ENCODE data around the gene ZNF697.
A peak's percentile ranks its signal among the peaks of the same experiment; 100 is the strongest.
"Not testable (repeated sequence)": the region's sequence is repeated elsewhere in the genome, so short reads cannot be mapped to it uniquely, and the experiment has no call there.

The ZNF697 gene

DNA sequence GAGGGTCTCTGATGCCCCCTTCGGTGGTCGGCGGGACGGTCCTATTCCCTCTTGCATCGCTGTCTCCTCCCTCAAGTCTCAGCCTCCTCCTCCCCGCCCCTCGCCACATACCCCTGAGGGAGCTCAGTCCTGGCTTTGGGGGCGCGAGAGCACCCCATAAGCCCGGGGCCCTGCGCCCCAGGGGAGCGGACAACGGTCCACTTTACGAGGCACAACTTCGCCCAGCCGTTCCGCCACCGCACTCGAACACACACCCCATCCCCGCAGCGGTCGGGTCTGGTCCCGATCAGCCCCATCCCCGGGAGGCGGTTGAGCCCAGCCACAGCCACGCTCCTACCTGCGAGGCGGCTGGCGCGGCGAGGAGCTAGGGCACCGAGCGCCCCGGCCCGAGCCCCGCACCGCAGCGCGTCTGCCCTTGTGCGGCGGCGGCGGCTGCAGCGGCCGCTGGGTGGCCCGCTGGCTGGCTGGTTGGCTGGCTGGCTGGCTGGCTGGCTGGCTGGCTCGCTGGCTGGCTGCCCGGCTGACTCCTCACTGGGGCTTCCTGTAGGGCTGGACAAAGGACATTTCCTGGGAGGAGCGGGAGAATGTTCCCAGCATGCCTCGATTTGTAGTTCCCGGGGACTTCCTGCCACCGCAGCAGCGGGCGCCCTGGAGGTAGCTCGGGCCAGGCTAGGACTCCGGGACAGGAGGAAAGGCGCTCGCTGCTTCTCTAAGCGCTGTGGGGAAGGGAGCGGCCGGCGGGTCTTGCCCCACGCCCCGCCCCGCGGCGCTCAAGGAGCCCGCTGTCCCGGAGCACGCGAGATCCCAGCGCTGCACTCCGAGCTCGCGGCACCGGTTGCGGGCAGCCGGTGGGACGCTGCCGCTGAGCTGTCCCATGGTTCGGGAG, at the start of gene ZNF697:
TSS of gene ZNF697 (minus strand) at position 533 of the 886 bp plus-strand sequence. CDS start 22,166 bp downstream, outside the sequence.
- H3K27ac ChIP-seq, result peak within 1 kb of the TSS; percentile 67
- peak; percentile 72 for TF ChIP-seq CTCF (conservative IDR thresholded peaks at IDR 0.05)
- TF ChIP-seq ZFX (IDR thresholded peaks at IDR 0.05), result 0 out of 2 replicates have a peak, but pooled peaks have one; percentile 21

DNA sequence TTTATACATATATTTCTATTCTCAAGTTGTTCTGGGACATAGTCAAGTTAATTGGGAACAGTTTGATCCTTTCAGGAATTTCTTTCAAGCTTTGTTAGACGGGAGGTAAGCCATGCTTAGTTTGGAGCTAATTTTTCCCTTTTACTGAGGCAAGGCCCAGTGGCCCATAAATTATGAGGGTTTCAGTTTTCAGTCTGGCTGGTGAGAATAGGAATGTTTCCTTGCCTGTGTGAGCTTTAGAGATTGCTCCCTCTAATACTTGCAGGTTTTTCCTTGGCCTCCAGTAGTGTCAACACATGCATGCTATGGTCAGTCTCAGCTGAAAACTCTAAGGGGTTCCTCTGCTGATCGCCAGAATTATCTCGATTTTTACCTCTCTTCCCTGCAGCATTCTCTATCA, 49.5 kb upstream of the ZNF697 start:
- TF ChIP-seq ZFX (IDR thresholded peaks at IDR 0.05), result no peak
- TF ChIP-seq CTCF (conservative IDR thresholded peaks at IDR 0.05), result no peak
- no peak overlapping the region for H3K27ac ChIP-seq

DNA sequence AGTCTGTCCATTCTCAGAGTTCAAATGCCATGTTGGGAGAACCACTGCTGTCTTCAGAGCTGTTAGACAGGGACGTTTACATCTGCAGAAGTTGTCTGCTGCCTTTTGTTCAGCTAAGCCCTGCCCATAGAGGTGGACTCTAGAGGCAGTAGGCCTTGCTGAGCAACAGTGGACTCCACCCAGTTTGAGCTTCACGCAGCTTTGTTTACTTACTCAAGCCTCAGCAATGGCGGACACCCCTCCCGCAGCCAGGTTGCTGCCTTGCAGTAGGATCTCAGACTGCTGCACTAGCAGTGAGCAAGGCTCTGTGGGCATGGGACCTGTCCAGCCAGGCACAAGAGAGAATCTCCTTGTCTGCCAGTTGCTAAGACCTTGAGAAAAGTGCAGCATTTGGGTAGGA, 48.8 kb upstream of the ZNF697 start:
- H3K27ac ChIP-seq, result not testable (repeated sequence)

- TF ChIP-seq ZFX (IDR thresholded peaks at IDR 0.05), result no peak
- TF ChIP-seq CTCF (conservative IDR thresholded peaks at IDR 0.05), result no peak
Observed at GRCh38 chr1:119689511-119689910, 41.4 kb upstream of the ZNF697 start.

DNA sequence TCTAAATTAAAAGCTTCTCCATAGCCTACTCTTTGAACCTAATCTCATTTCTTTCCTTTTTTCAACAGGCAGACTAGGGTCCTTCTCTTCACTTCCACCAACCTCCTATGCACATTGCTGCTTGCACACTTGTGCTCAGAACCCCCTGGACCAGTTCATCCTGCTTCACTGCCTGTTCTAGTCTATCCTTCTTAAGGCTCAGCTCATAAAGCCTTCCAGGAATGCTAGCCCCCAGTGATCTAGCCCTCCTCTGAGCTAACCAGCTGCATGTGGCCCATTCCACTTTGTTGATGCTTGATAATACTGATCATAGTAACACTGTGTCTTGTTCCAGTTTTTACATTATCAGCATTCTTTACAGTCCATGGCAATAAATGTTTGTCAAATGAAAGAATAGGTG, 40.7 kb upstream of the ZNF697 start:
- H3K27ac ChIP-seq, result no peak overlapping the region
- TF ChIP-seq CTCF (conservative IDR thresholded peaks at IDR 0.05) (no peak), ZFX (IDR thresholded peaks at IDR 0.05) (no peak)

More at GRCh38 chr1:119689511-119689910, 41.4 kb upstream of the ZNF697 start:
- no peak overlapping the region for H3K27ac ChIP-seq

- TF ChIP-seq ZFX (IDR thresholded peaks at IDR 0.05) (no peak), CTCF (conservative IDR thresholded peaks at IDR 0.05) (no peak)
- H3K27ac ChIP-seq, result no peak overlapping the region
Observed at GRCh38 chr1:119687434-119688079, 39.5 kb upstream of the ZNF697 start.

- TF ChIP-seq CTCF (conservative IDR thresholded peaks at IDR 0.05) (no peak), ZFX (IDR thresholded peaks at IDR 0.05) (no peak)
- peak overlapping the region; percentile 34; the same call in 1 of the 2 replicates for H3K27ac ChIP-seq
Observed at GRCh38 chr1:119686661-119687060, 38.6 kb upstream of the ZNF697 start.
